Activated CD4-positive, alpha-beta T cell treated with anti-CD3 and anti-CD28 coated beads for 36 hours (primary cell): ENCODE measurements around the gene SMCO1. TPM values are rescaled to one million over a fixed set of nuclear protein-coding genes. Genes with fewer than 3 reads are reported as not detected.
"Not testable (repeated sequence)": the region's sequence is repeated elsewhere in the genome, so short reads cannot be mapped to it uniquely, and the experiment has no call there.

Source experiments
- ATAC-seq: fragments of 200-7000 bp; cut with Tn5 transposase; one replicate; pipeline ENCODE4 v1.10.0; 2021; ENCODE audit warnings: mild to moderate bottlenecking, moderate library complexity
- CTCF ChIA-PET: fragments of 350-600 bp; sonication (Branson Sonifier 250); formaldehyde crosslinking; loops from one replicate; lab custom pipeline; 2021; ENCODE audit warnings: antibody characterized with exemption; lab: Charles Lee
- POLR2A ChIA-PET: fragments of 350-600 bp; sonication (Branson Sonifier 250); formaldehyde crosslinking; loops from one replicate; lab custom pipeline; 2021; ENCODE audit warnings: antibody characterized with exemption, inconsistent platforms; lab: Charles Lee
- DNase-seq: peaks from one replicate; pipeline ENCODE4 v3.0.0-alpha.2; 2020
- H3K27ac Mint-ChIP-seq: one replicate; pipeline ENCODE4 v1.8.0; 2021; ENCODE audit warnings: mixed read lengths
- H3K27me3 Mint-ChIP-seq: one replicate; pipeline ENCODE4 v1.8.0; 2021; ENCODE audit warnings: mixed read lengths
- H3K36me3 Mint-ChIP-seq: one replicate; pipeline ENCODE4 v1.8.0; 2021; ENCODE audit warnings: low read depth, mixed read lengths
- H3K4me1 Mint-ChIP-seq: one replicate; pipeline ENCODE4 v1.8.0; 2021; ENCODE audit warnings: mixed read lengths
- H3K4me3 Mint-ChIP-seq: one replicate; pipeline ENCODE4 v1.8.0; 2021; ENCODE audit warnings: mild to moderate bottlenecking, moderate library complexity, mixed read lengths
- H3K9me3 Mint-ChIP-seq: one replicate; pipeline ENCODE4 v1.8.0; 2021; ENCODE audit warnings: low read depth, mixed read lengths
- intact Hi-C, 2 experiments: fragments of 100-400 bp; cut with DNase I in 1 of 2; cut with micrococcal nuclease in 1 of 2; formaldehyde crosslinking; loops; one replicate each; pipeline versions ENCODE4 v1.14.2 to v1.15.1; 2022 to 2024; cut with DNase I, micrococcal nuclease
- total RNA-seq, 2 experiments: library from RNA; stranded (reverse); gene quantifications; one replicate each; pipeline ENCODE4 v1.2.3, GENCODE V29; 2021

SMCO1 gene
- total RNA-seq, 2 experiments from 2014 or later: not detected

- no peak for ATAC-seq
- no peak for DNase-seq
- Mint-ChIP-seq H3K27me3 (no peaks in the 10 kb centered on the region), H3K36me3 (peaks cover 7% of the 10 kb centered on the region), H3K9me3 (peaks cover 25% of the 10 kb centered on the region), H3K4me1 (peaks cover 8% of the 10 kb centered on the region), H3K4me3 (no peak overlapping the region), H3K27ac (no peak overlapping the region)
- CTCF ChIA-PET: interaction anchor here (0.6 to 4.4 kb wide), 10 partner anchors 10 to 230 kb away, joined by 3 to 42 read pairs (median 6); no protein-coding TSS in a partner anchor
- POLR2A ChIA-PET: no interaction called here
- intact Hi-C loops: no loop called here
Measured at GRCh38 chr3:196523841-196524240, 8.7 kb upstream of the SMCO1 start.

GRCh38 chr3:196521291-196521690, 6.1 kb upstream of the SMCO1 start:
- intact Hi-C loops, H3K4me1 Mint-ChIP-seq, POLR2A ChIA-PET, H3K4me3 Mint-ChIP-seq, ATAC-seq, H3K27ac Mint-ChIP-seq, H3K27me3 Mint-ChIP-seq, H3K36me3 Mint-ChIP-seq, DNase-seq: not testable (repeated sequence)
- H3K9me3 Mint-ChIP-seq: peaks cover 27% of the 10 kb centered on the region
- CTCF ChIA-PET: interaction anchor here (0.7 to 4.4 kb wide), 8 partner anchors 13 to 296 kb away, joined by 3 to 42 read pairs (median 6); no protein-coding TSS in a partner anchor

- Mint-ChIP-seq H3K4me3 (no peak overlapping the region), H3K27me3 (peaks cover 2% of the 10 kb centered on the region), H3K9me3 (peaks cover 27% of the 10 kb centered on the region), H3K27ac (no peak overlapping the region), H3K4me1 (no peaks in the 10 kb centered on the region), H3K36me3 (peaks cover 7% of the 10 kb centered on the region)
- ATAC-seq (no peak), DNase-seq (peak; percentile 51)
- intact Hi-C loops: loop anchor here (1.0 to 2.0 kb wide), 3 partner anchors 33 to 669 kb away; no protein-coding TSS in a partner anchor
- POLR2A ChIA-PET: no interaction called here
- CTCF ChIA-PET: interaction anchor here (0.6 to 3.0 kb wide), 14 partner anchors 9 to 446 kb away, joined by 3 to 24 read pairs (median 4); partner anchors contain the start of gene DYNLT2B
Measured at GRCh38 chr3:196519718-196520082, 4.6 kb upstream of the SMCO1 start.

GRCh38 chr3:196518966-196519717, 4.0 kb upstream of the SMCO1 start:
- Mint-ChIP-seq H3K27ac (no peak overlapping the region), H3K4me3 (no peak overlapping the region), H3K27me3 (peaks cover 2% of the 10 kb centered on the region), H3K36me3 (peaks cover 7% of the 10 kb centered on the region), H3K9me3 (peaks cover 27% of the 10 kb centered on the region), H3K4me1 (no peaks in the 10 kb centered on the region)
- ChIA-PET CTCF (interaction anchor here (0.6 to 3.0 kb wide), 16 partner anchors 9 to 446 kb away, joined by 3 to 24 read pairs (median 4); partner anchors contain the start of genes DYNLT2B and RNF168), POLR2A (no interaction called here)
- ATAC-seq (peak; percentile 73), DNase-seq (peak; percentile 84)
- intact Hi-C loops: loop anchor here (1.0 to 2.0 kb wide), 3 partner anchors 33 to 668 kb away; no protein-coding TSS in a partner anchor

GRCh38 chr3:196517919-196518318, 2.8 kb upstream of the SMCO1 start:
- ChIA-PET POLR2A (no interaction called here), CTCF (interaction anchor here (0.6 to 3.0 kb wide), 6 partner anchors 10 to 264 kb away, joined by 3 to 24 read pairs (median 8); partner anchors contain the start of gene RNF168)
- H3K9me3 Mint-ChIP-seq: peaks cover 27% of the 10 kb centered on the region
- no peaks in the 10 kb centered on the region for H3K4me1 Mint-ChIP-seq
- no peak overlapping the region for H3K27ac Mint-ChIP-seq
- ATAC-seq (no peak), DNase-seq (no peak)
- H3K36me3 Mint-ChIP-seq: peaks cover 7% of the 10 kb centered on the region
- intact Hi-C loops: loop anchor here in 1 of 2 experiments (2.0 kb wide), 1 partner anchor 667 kb away; no protein-coding TSS in a partner anchor
- H3K4me3 Mint-ChIP-seq: no peak overlapping the region
- H3K27me3 Mint-ChIP-seq: peaks cover 4% of the 10 kb centered on the region

DNA sequence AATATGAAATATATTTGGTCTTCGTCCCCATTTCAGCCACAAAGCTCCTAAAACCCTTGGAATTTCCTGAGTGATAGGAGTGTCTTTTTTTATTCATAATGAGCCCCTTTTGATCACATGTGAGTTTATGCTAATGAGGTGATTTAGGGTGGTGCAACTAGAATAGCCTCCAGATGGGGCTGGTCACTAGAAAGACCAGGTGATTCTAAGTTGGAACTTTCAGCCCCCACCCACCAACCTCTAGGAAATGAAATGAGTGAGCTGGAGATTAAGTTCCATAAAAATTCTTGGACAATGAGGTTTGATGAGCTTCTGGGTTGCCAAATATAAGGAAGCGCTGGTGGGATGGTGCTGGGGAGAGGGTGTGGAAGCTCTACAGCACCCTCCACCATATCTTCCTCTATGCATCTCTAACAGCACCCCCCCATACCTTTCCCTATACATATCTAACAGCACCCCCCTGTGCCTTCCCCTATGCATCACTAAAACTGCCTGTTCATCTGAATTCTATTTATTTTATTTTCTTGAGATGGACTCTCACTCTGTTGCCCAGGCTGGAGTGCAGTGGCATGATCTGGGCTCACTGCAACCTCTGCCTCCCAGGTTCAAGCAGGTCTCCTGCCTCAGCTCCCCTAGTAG, 2.1 kb upstream of the SMCO1 start:
- POLR2A ChIA-PET: no interaction called here
- DNase-seq (no peak), ATAC-seq (no peak)
- peaks cover 27% of the 10 kb centered on the region for H3K9me3 Mint-ChIP-seq
- H3K4me1 Mint-ChIP-seq: no peaks in the 10 kb centered on the region
- peaks cover 7% of the 10 kb centered on the region for H3K36me3 Mint-ChIP-seq
- no peak overlapping the region for H3K4me3 Mint-ChIP-seq
- CTCF ChIA-PET: interaction anchor here (0.6 to 3.0 kb wide), 7 partner anchors 11 to 277 kb away, joined by 3 to 24 read pairs (median 7); partner anchors contain the start of gene RNF168
- H3K27me3 Mint-ChIP-seq: peaks cover 4% of the 10 kb centered on the region
- H3K27ac Mint-ChIP-seq: no peak overlapping the region
- intact Hi-C loops: no loop called here

DNA sequence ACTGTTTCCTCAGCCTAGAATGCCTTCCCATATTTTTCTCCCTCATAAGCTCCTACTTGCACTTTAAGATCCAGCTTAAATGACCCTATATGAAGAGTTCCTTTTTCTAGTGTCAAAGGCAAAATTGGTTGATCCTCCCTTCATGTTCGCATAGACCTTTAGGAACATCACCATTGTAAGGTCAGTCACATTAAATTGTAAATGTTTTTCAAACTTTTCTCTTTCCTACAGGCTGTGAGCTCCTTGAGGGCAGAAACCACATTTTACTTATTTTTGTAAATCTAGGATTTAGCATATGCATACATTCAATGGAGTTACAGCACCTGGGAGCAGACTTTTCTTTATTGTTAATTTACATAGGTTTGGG, 813 bp downstream of the SMCO1 start:
- no peak overlapping the region for H3K4me3 Mint-ChIP-seq
- ATAC-seq: no peak
- H3K9me3 Mint-ChIP-seq: peaks cover 6% of the 10 kb centered on the region
- no peaks in the 10 kb centered on the region for H3K36me3 Mint-ChIP-seq
- POLR2A ChIA-PET: no interaction called here
- CTCF ChIA-PET: interaction anchor here (1.4 to 1.6 kb wide), 3 partner anchors 9 to 57 kb away, joined by 3 to 7 read pairs (median 5); no protein-coding TSS in a partner anchor
- no peak for DNase-seq
- H3K27ac Mint-ChIP-seq: no peak overlapping the region
- intact Hi-C loops: no loop called here
- H3K27me3 Mint-ChIP-seq: peaks cover 4% of the 10 kb centered on the region
- H3K4me1 Mint-ChIP-seq: no peaks in the 10 kb centered on the region

DNA sequence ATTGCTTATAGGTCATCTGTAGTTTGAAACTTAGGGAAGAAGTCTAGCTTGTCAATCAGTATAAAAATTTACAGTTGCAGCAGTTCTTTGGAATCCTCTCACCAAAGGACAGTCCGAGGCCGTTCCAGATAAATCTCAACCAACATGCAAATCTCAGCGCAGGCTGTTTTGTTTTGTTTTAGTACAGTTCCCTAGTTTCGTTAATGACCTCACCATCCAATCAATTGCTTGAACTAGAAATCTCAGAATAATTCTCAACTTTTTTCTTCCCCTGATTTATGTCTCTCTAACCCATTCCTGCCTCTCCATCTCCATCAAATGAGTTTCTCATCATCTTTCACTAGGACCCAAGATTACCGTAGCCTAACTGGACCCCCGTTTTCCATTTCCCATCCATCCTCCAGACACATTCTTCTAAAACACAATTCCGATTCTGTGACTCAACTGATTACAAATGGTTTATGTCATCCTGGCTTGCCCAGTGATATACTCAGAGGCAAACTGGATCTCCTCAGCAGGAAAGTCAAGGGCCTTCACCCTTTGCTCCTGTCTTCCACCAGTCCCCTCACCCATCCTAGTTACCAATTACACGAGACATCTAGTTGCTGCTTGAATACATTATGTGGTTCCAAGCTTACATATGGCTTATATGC, 1.3 kb downstream of the SMCO1 start:
- Mint-ChIP-seq H3K9me3 (peaks cover 2% of the 10 kb centered on the region), H3K4me3 (no peak overlapping the region), H3K27me3 (peaks cover 4% of the 10 kb centered on the region), H3K4me1 (no peaks in the 10 kb centered on the region), H3K36me3 (no peaks in the 10 kb centered on the region), H3K27ac (no peak overlapping the region)
- ChIA-PET POLR2A (no interaction called here), CTCF (interaction anchor here (1.4 to 1.6 kb wide), 3 partner anchors 9 to 57 kb away, joined by 3 to 7 read pairs (median 5); no protein-coding TSS in a partner anchor)
- ATAC-seq (no peak), DNase-seq (no peak)
- intact Hi-C loops: no loop called here

GRCh38 chr3:196511646-196512425, 3.3 kb downstream of the SMCO1 start:
- H3K27me3 Mint-ChIP-seq, H3K4me3 Mint-ChIP-seq, intact Hi-C loops, ATAC-seq, POLR2A ChIA-PET, DNase-seq, H3K9me3 Mint-ChIP-seq, H3K27ac Mint-ChIP-seq, H3K36me3 Mint-ChIP-seq, H3K4me1 Mint-ChIP-seq: not testable (repeated sequence)
- CTCF ChIA-PET: interaction anchor here (0.9 to 1.2 kb wide), 2 partner anchors 11 to 140 kb away, joined by 5 to 6 read pairs; no protein-coding TSS in a partner anchor

DNA sequence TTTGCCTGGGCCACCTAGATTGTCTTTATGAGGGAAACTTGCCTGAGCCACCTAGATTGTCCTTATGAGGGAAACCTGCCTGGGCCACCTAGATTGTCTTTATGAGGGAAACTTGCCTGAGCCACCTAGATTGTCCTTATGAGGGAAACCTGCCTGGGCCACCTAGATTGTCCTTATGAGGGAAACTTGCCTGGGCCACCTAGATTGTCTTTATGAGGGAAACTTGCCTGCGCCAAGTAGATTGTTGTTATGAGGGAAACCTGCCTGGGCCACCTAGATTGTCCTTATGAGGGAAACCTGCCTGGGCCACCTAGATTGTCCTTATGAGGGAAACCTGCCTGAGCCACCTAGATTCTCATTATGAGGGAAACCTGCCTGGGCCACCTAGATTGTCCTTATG, 4.0 kb downstream of the SMCO1 start:
- DNase-seq, H3K4me1 Mint-ChIP-seq, H3K4me3 Mint-ChIP-seq, intact Hi-C loops, ATAC-seq, H3K9me3 Mint-ChIP-seq, H3K36me3 Mint-ChIP-seq, H3K27ac Mint-ChIP-seq, POLR2A ChIA-PET, H3K27me3 Mint-ChIP-seq: not testable (repeated sequence)
- CTCF ChIA-PET: interaction anchor here (1.5 to 5.4 kb wide), 2 partner anchors 8 to 11 kb away, joined by 3 to 35 read pairs; no protein-coding TSS in a partner anchor
